MCF 10A (cell line): ENCODE results near the gene EGR2. TPM values are rescaled to one million over a fixed set of nuclear protein-coding genes. Genes with fewer than 3 reads are reported as not detected.

Experiments
- BruUV-seq: library from RNA; stranded (reverse); fragments of 400-500 nt; replicated peaks from 2 replicates; lab custom pipeline; 2021; lab: Mats Ljungman, UMichigan
- CTCF ChIA-PET: fragments of 300-600 bp; sonication (Branson Sonifier 250); formaldehyde crosslinking; extraction: SDS; loops from one replicate; lab custom pipeline; 2021; ENCODE audit warnings: antibody characterized with exemption, inconsistent platforms; lab: Yijun Ruan, JAX
- POLR2A ChIA-PET: fragments of 300-600, 350-650 bp; sonication (Branson Sonifier 250); formaldehyde crosslinking; extraction: SDS; loops from one replicate; lab custom pipeline; 2020; ENCODE audit warnings: antibody characterized with exemption, inconsistent platforms; lab: Yijun Ruan, JAX
- DNase-seq: peaks from one replicate; pipeline ENCODE4 v3.0.0-alpha.2; 2018; ENCODE audit not compliant: unreplicated experiment
- H3K27ac Mint-ChIP-seq: one replicate; pipeline ENCODE4 v1.8.0; 2022; ENCODE audit warnings: mild to moderate bottlenecking, low read depth, mixed read lengths; ENCODE audit not compliant: unreplicated experiment
- H3K27me3 Mint-ChIP-seq: one replicate; pipeline ENCODE4 v1.8.0; 2022; ENCODE audit warnings: mixed read lengths; ENCODE audit not compliant: insufficient read depth, unreplicated experiment
- H3K36me3 Mint-ChIP-seq: one replicate; pipeline ENCODE4 v1.8.0; 2022; ENCODE audit warnings: mild to moderate bottlenecking, moderate library complexity, mixed read lengths; ENCODE audit not compliant: insufficient read depth, unreplicated experiment
- H3K4me1 Mint-ChIP-seq: one replicate; pipeline ENCODE4 v1.8.0; 2022; ENCODE audit warnings: mixed read lengths; ENCODE audit not compliant: insufficient read depth, unreplicated experiment
- H3K4me3 Mint-ChIP-seq: one replicate; pipeline ENCODE4 v1.8.0; 2022; ENCODE audit warnings: mild to moderate bottlenecking, moderate library complexity, mixed read lengths; ENCODE audit not compliant: unreplicated experiment
- H3K9me3 Mint-ChIP-seq: one replicate; pipeline ENCODE4 v1.8.0; 2022; ENCODE audit warnings: mixed read lengths; ENCODE audit not compliant: unreplicated experiment
- CTCF ChIP-seq: fragments of 200-600 bp; IDR thresholded peaks from one replicate; pipeline ENCODE4 v1.8.0; 2022; ENCODE audit warnings: antibody characterized with exemption, mild to moderate bottlenecking; ENCODE audit not compliant: unreplicated experiment
- intact Hi-C: fragments of 100-400 bp; cut with micrococcal nuclease; formaldehyde crosslinking; loops from 2 replicates; pipeline ENCODE4 v1.14.1; 2022
- total RNA-seq: library from RNA; stranded (reverse); gene quantifications from 2 replicates; pipeline ENCODE4 v1.2.3, GENCODE V29; 2022

Gene EGR2
- total RNA-seq, 1 experiment from 2014 or later: 1.0 TPM

GRCh38 chr10:62830679-62831078, 14.5 kb upstream of the EGR2 start:
- ChIA-PET CTCF (no interaction called here), POLR2A (interaction anchor here (0.7 to 1.1 kb wide), 3 partner anchors 13 to 93 kb away, joined by 3 read pairs; partner anchors contain the start of gene EGR2)
- no TSS peak for BruUV-seq
- Mint-ChIP-seq H3K27me3 (no peaks in the 10 kb centered on the region), H3K27ac (no peak overlapping the region), H3K36me3 (no peaks in the 10 kb centered on the region), H3K4me3 (no peak overlapping the region), H3K9me3 (no peaks in the 10 kb centered on the region), H3K4me1 (no peaks in the 10 kb centered on the region)
- TF ChIP-seq CTCF: no peak
- intact Hi-C loops: no loop called here
- no peak for DNase-seq

- H3K4me3 Mint-ChIP-seq: no peak overlapping the region
- ChIA-PET POLR2A (interaction anchor here (0.6 kb wide), 1 partner anchor 951 kb away, joined by 3 read pairs; no protein-coding TSS in a partner anchor), CTCF (interaction anchor here (0.6 to 0.7 kb wide), 2 partner anchors 40 to 783 kb away, joined by 3 read pairs; no protein-coding TSS in a partner anchor)
- TF ChIP-seq CTCF: no peak
- intact Hi-C loops: no loop called here
- H3K36me3 Mint-ChIP-seq: no peaks in the 10 kb centered on the region
- no TSS peak for BruUV-seq
- H3K9me3 Mint-ChIP-seq: no peaks in the 10 kb centered on the region
- H3K27me3 Mint-ChIP-seq: no peaks in the 10 kb centered on the region
- no peak overlapping the region for H3K27ac Mint-ChIP-seq
- no peaks in the 10 kb centered on the region for H3K4me1 Mint-ChIP-seq
- no peak for DNase-seq
Observed at GRCh38 chr10:62829622-62830021, 13.5 kb upstream of the EGR2 start.

- Mint-ChIP-seq H3K27me3 (no peaks in the 10 kb centered on the region), H3K4me3 (no peak overlapping the region), H3K27ac (no peak overlapping the region), H3K36me3 (no peaks in the 10 kb centered on the region), H3K9me3 (no peaks in the 10 kb centered on the region), H3K4me1 (no peaks in the 10 kb centered on the region)
- DNase-seq: no peak
- intact Hi-C loops: no loop called here
- ChIA-PET POLR2A (no interaction called here), CTCF (interaction anchor here (0.6 to 1.1 kb wide), 2 partner anchors 174 to 332 kb away, joined by 3 read pairs; no protein-coding TSS in a partner anchor)
- TF ChIP-seq CTCF: no peak
- no TSS peak for BruUV-seq
Observed at GRCh38 chr10:62826273-62826672, 10.1 kb upstream of the EGR2 start.

- CTCF ChIA-PET: interaction anchor here (0.7 kb wide), 1 partner anchor 299 kb away, joined by 3 read pairs; no protein-coding TSS in a partner anchor
- no TSS peak for BruUV-seq
- H3K27me3 Mint-ChIP-seq: no peaks in the 10 kb centered on the region
Observed at GRCh38 chr10:62820586-62820985, 4.4 kb upstream of the EGR2 start.

More at GRCh38 chr10:62820586-62820985, 4.4 kb upstream of the EGR2 start:
- no peaks in the 10 kb centered on the region for H3K36me3 Mint-ChIP-seq
- no peak overlapping the region for H3K4me3 Mint-ChIP-seq
- H3K9me3 Mint-ChIP-seq: no peaks in the 10 kb centered on the region
- H3K4me1 Mint-ChIP-seq: peaks cover 22% of the 10 kb centered on the region
- H3K27ac Mint-ChIP-seq: no peak overlapping the region
- POLR2A ChIA-PET: no interaction called here
- no peak for DNase-seq
- no peak for TF ChIP-seq CTCF
- intact Hi-C loops: no loop called here
